GM21515 (cell line): ENCODE measurements around the gene TBXAS1.

Experiments used
- ATAC-seq: cut with Tn5 transposase; IDR thresholded peaks from one replicate; pipeline ENCODE4 v1.9.1; 2021; ENCODE audit not compliant: unreplicated experiment

The TBXAS1 gene

GRCh38 chr7:139854124-139854511 is 25.1 kb downstream of the TBXAS1 start:
- ATAC-seq: no peak

- ATAC-seq: peak; percentile 27
Measured at GRCh38 chr7:139854803-139855497, 25.9 kb downstream of the TBXAS1 start.

- peak; percentile 95 for ATAC-seq
Measured at GRCh38 chr7:139855498-139856270, 26.6 kb downstream of the TBXAS1 start.

GRCh38 chr7:139857791-139858190 is 28.7 kb downstream of the TBXAS1 start:
- no peak for ATAC-seq

GRCh38 chr7:139860090-139860775 is 31.2 kb downstream of the TBXAS1 start:
- no peak for ATAC-seq

GRCh38 chr7:139861803-139862202 is 32.7 kb downstream of the TBXAS1 start:
- no peak for ATAC-seq

GRCh38 chr7:139866047-139866837 is 37.2 kb downstream of the TBXAS1 start:
- no peak for ATAC-seq

- ATAC-seq: no peak
Measured at GRCh38 chr7:139867847-139868246, 38.8 kb downstream of the TBXAS1 start.

- ATAC-seq: no peak
Measured at GRCh38 chr7:139869886-139870285, 40.8 kb downstream of the TBXAS1 start.

- no peak for ATAC-seq
Measured at GRCh38 chr7:139870380-139870779, 41.3 kb downstream of the TBXAS1 start.

- ATAC-seq: no peak
Measured at GRCh38 chr7:139871331-139871730, 42.3 kb downstream of the TBXAS1 start.

GRCh38 chr7:139871820-139872219 is 42.8 kb downstream of the TBXAS1 start:
- ATAC-seq: no peak

GRCh38 chr7:139873593-139874301 is 44.7 kb downstream of the TBXAS1 start:
- no peak for ATAC-seq

GRCh38 chr7:139874302-139874629 is 45.2 kb downstream of the TBXAS1 start:
- ATAC-seq: no peak

GRCh38 chr7:139875821-139876241 is 46.8 kb downstream of the TBXAS1 start:
- ATAC-seq: no peak

GRCh38 chr7:139876622-139877283 is 47.7 kb downstream of the TBXAS1 start:
- no peak for ATAC-seq

GRCh38 chr7:139883814-139884213 is 54.8 kb downstream of the TBXAS1 start:
- no peak for ATAC-seq

GRCh38 chr7:139884441-139884840 is 55.4 kb downstream of the TBXAS1 start:
- no peak for ATAC-seq

- no peak for ATAC-seq
Measured at GRCh38 chr7:139885511-139885910, 56.4 kb downstream of the TBXAS1 start.

- no peak for ATAC-seq
Measured at GRCh38 chr7:139886206-139886605, 57.1 kb downstream of the TBXAS1 start.
